ENCODE results near the gene HPS6.

The HPS6 gene

DNA sequence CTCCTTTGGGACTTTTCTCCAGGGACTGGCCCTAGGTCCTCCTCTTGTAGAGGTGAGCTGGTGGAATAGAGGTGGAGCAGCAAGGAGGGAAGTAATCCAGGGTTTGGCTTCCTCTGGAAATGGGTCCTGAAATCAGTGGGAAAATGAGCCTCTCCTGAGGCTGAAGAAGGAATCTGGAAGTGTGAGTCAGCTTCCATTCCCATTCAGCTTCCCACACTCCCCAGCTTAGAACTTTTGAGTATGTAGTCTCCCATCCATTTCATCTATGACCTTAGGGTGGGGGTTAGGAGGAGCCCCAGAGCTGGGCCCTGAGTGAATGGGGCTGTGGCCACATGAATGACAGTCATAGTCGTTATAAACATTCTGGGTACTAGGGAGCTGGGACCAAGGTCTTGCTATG, 37.3 kb downstream of the HPS6 start:
- no peak overlapping the region for H3K4me3 ChIP-seq (ENCODE audit: low read depth, low read length)
- no peak for TF ChIP-seq CTCF (IDR thresholded peaks at IDR 0.05; ENCODE audit: low read depth, low read length, missing control alignments)
- DNase-seq (ENCODE audit: low read depth): no peak

- DNase-seq (ENCODE audit: low read depth): no peak
- TF ChIP-seq CTCF (IDR thresholded peaks at IDR 0.05; ENCODE audit: low read depth, low read length, missing control alignments): no peak
- H3K4me3 ChIP-seq (ENCODE audit: low read depth, low read length): no peak overlapping the region
Observed at GRCh38 chr10:102106998-102107397, 41.8 kb downstream of the HPS6 start.

DNA sequence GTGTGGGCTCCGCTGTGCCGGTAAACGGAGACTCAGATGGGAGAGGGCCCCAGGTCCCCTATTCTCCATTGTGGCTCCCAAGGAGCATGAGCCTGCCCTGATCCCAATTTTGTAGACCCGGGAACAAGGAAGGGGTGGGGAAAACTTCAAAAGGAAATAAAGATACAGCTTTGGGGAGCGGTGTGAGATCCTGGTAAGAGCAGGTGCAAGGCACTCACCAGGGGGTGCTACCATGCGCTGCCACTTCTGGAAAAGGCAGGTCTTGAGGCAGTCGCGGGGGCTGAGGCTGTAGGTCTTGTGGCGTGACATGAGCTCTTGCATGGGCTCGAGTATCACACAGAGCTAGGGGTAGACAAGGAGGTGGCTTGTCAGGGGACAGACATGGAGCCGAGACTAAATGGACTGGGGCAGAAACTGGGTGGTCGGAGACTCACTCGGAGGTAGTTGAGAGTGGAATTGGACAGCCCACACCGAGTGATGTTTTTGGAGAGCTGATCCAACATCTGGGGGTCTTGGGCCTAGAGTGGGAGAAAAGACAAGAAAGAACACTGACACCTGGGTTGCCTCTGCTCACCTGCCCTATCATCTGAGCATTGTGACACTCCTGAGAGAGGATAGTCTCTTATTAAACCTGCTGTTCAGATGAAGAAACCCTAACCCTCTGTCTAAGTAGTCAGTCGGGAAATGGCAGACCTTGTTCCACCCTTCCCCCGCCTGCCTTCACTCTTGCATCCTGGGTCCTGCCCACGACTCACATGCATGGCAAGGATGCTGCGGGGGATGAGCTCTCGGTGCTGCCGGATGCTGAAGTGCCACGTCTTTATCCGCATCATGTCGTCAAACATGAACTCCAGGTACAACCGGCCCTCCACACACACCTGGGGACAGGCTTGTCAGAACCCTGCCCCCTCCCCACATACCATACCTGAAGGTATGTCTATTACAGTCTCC, 44.3 kb downstream of the HPS6 start:
- no peak for DNase-seq (ENCODE audit: low read depth)
- no peak for TF ChIP-seq CTCF (IDR thresholded peaks at IDR 0.05; ENCODE audit: low read depth, low read length, missing control alignments)

DNA sequence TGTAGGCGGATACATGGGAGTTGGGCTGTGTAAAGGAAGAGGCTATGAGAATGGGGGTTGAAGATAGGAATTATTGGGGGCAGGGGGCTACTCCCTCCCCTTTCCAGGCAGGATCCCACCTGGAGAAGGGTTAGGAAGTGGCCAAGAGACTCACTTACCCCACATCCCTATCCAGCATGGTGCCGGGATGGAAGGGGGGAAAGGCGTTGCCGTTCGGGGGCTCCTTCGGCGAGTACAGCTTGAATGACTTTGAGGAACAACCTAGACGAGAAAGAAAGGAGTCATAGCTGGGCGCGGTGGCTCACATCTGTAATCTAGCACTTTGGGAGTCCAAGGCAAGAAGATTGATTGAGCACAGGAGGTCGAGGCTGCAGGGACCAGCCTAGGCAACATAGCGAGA, 46.1 kb downstream of the HPS6 start:
- no peak for DNase-seq (ENCODE audit: low read depth)
- H3K4me3 ChIP-seq (ENCODE audit: low read depth, low read length): no peak overlapping the region
- TF ChIP-seq CTCF (IDR thresholded peaks at IDR 0.05; ENCODE audit: low read depth, low read length, missing control alignments): no peak

More for the DNA sequence above, 44.3 kb downstream of the HPS6 start:
- no peak overlapping the region for H3K4me3 ChIP-seq (ENCODE audit: low read depth, low read length)

DNA sequence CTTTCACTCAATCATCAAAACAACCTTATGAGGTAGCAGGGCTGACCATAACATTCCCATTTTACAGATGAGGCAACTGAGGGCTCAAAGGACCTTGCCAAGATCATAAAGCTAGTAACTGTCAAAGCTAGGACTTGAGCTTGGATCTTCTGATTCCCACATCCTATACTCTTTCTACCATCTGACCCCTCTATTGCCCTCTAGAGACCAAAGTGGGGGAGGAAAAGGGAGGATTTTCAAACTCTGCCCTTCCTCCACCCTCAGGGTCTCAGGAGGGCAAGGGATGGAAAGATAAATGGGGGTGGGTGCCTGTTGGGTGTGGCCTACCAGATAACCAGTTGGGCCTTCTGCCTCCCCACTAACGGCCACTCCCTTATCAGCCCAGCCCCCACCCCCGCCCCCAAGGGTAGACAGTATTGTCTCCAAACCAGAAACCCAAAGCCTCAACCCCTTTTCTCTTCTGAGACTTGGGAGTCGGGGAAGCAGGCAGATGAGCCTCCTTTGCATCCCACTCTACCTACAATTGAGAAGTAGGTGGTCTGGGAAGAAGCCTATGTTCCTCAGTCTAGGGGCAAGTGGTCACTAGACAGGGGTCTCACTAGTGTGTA, 47.2 kb downstream of the HPS6 start:
- no peak overlapping the region for H3K4me3 ChIP-seq (ENCODE audit: low read depth, low read length)
- peak; percentile 42 for TF ChIP-seq CTCF (IDR thresholded peaks at IDR 0.05; ENCODE audit: low read depth, low read length, missing control alignments)
- DNase-seq (ENCODE audit: low read depth): no peak

- DNase-seq (ENCODE audit: low read depth): no peak
- TF ChIP-seq CTCF (IDR thresholded peaks at IDR 0.05; ENCODE audit: low read depth, low read length, missing control alignments): no peak
- H3K4me3 ChIP-seq (ENCODE audit: low read depth, low read length): peak overlapping the region; percentile 82
Observed at GRCh38 chr10:102113261-102113955, 48.3 kb downstream of the HPS6 start.
